ENCODE results near the gene TARDBP.
"Not testable (repeated sequence)": the region's sequence is repeated elsewhere in the genome, so short reads cannot be mapped to it uniquely, and the experiment has no call there.

The TARDBP gene

GRCh38 chr1:10990828-10991227 lies 21.6 kb upstream of the TARDBP start:
- DNase-seq, result no peak

- not testable (repeated sequence) for DNase-seq
Measured at GRCh38 chr1:10992004-10992403, 20.4 kb upstream of the TARDBP start.

- no peak for DNase-seq
Measured at GRCh38 chr1:10992864-10993263, 19.6 kb upstream of the TARDBP start.

- no peak for DNase-seq
Measured at GRCh38 chr1:10996100-10996499, 16.4 kb upstream of the TARDBP start.

- no peak for DNase-seq
Measured at GRCh38 chr1:11000526-11000925, 11.9 kb upstream of the TARDBP start.

GRCh38 chr1:11013160-11013531 lies 692 bp downstream of the TARDBP start:
- DNase-seq, result no peak

GRCh38 chr1:11019358-11019757 lies 6.9 kb downstream of the TARDBP start:
- DNase-seq, result not testable (repeated sequence)

- no peak for DNase-seq
Measured at GRCh38 chr1:11019971-11020370, 7.5 kb downstream of the TARDBP start.

GRCh38 chr1:11023201-11023600 lies 10.7 kb downstream of the TARDBP start:
- no peak for DNase-seq

GRCh38 chr1:11024154-11024873 lies 11.9 kb downstream of the TARDBP start:
- DNase-seq, result no peak

GRCh38 chr1:11024874-11025203 lies 12.4 kb downstream of the TARDBP start:
- no peak for DNase-seq

GRCh38 chr1:11025618-11026017 lies 13.2 kb downstream of the TARDBP start:
- no peak for DNase-seq

- DNase-seq, result no peak
Measured at GRCh38 chr1:11026052-11026451, 13.6 kb downstream of the TARDBP start.

GRCh38 chr1:11026903-11027302 lies 14.4 kb downstream of the TARDBP start:
- DNase-seq, result no peak

- DNase-seq, result no peak
Measured at GRCh38 chr1:11027316-11027715, 14.9 kb downstream of the TARDBP start.

GRCh38 chr1:11028018-11028417 lies 15.6 kb downstream of the TARDBP start:
- DNase-seq, result no peak

- DNase-seq, result no peak
Measured at GRCh38 chr1:11030865-11031264, 18.4 kb downstream of the TARDBP start.

GRCh38 chr1:11031624-11032262 lies 19.3 kb downstream of the TARDBP start:
- no peak for DNase-seq

- not testable (repeated sequence) for DNase-seq
Measured at GRCh38 chr1:11037019-11037739, 24.7 kb downstream of the TARDBP start.

GRCh38 chr1:11037740-11038182 lies 25.3 kb downstream of the TARDBP start:
- DNase-seq, result peak; percentile 40

- no peak for DNase-seq
Measured at GRCh38 chr1:11039351-11040104, 27.1 kb downstream of the TARDBP start.

GRCh38 chr1:11040105-11040429 lies 27.6 kb downstream of the TARDBP start:
- not testable (repeated sequence) for DNase-seq

GRCh38 chr1:11041048-11041447 lies 28.6 kb downstream of the TARDBP start:
- no peak for DNase-seq

Measured in right kidney (tissue), 1 donor.